Hepatocyte (in vitro differentiated cells): ENCODE measurements around the gene CYS1. TPM values are rescaled to one million over a fixed set of nuclear protein-coding genes. Genes with fewer than 3 reads are reported as not detected.

ENCODE experiments used
- DNase-seq: peaks from one replicate; pipeline ENCODE4 v3.0.0-alpha.2; 2016; ENCODE audit warnings: low spot score
- H2AFZ ChIP-seq: fragments of 200-600 bp; sonication (generic); 2 replicates; pipeline ENCODE4 v1.6.0; 2016; ENCODE audit warnings: antibody characterized with exemption, mild to moderate bottlenecking
- H3K27ac ChIP-seq: fragments of 200-600 bp; sonication (generic); 2 replicates; pipeline ENCODE4 v1.5.1; 2016; ENCODE audit warnings: mild to moderate bottlenecking
- H3K27me3 ChIP-seq: fragments of 200-600 bp; sonication (generic); 2 replicates; pipeline ENCODE4 v1.6.1; 2016
- H3K36me3 ChIP-seq: fragments of 200-600 bp; sonication (generic); replicated peaks from 2 replicates; pipeline ENCODE4 v1.5.1; 2016; ENCODE audit warnings: low read depth; ENCODE audit not compliant: insufficient read depth
- H3K4me1 ChIP-seq: fragments of 200-600 bp; sonication (generic); 2 replicates; pipeline ENCODE4 v1.5.1; 2016; ENCODE audit warnings: mild to moderate bottlenecking, moderate library complexity; ENCODE audit not compliant: insufficient read depth
- H3K4me2 ChIP-seq: fragments of 200-600 bp; sonication (generic); 2 replicates; pipeline ENCODE4 v1.6.0; 2016
- H3K4me3 ChIP-seq: fragments of 200-600 bp; sonication (generic); 2 replicates; pipeline ENCODE4 v1.5.1; 2016; ENCODE audit warnings: mild to moderate bottlenecking
- H3K79me2 ChIP-seq: fragments of 200-600 bp; sonication (generic); 2 replicates; pipeline ENCODE4 v1.6.0; 2017; ENCODE audit warnings: mild to moderate bottlenecking
- H3K9me2 ChIP-seq: fragments of 200-600 bp; sonication (generic); replicated peaks from 2 replicates; pipeline ENCODE4 v1.6.0; 2017; ENCODE audit warnings: mild to moderate bottlenecking; ENCODE audit not compliant: insufficient read depth
- H3K9me3 ChIP-seq: fragments of 200-600 bp; sonication (generic); 2 replicates; pipeline ENCODE4 v1.5.1; 2016; ENCODE audit warnings: low read depth, mild to moderate bottlenecking
- H4K20me1 ChIP-seq: fragments of 200-600 bp; sonication (generic); 2 replicates; pipeline ENCODE4 v1.6.0; 2016; ENCODE audit warnings: mild to moderate bottlenecking; ENCODE audit not compliant: insufficient read depth, poor library complexity, severe bottlenecking
- CTCF ChIP-seq: fragments of 200-600 bp; sonication (generic); IDR thresholded peaks from 2 replicates; pipeline ENCODE4 v1.5.1; 2016; ENCODE audit warnings: antibody characterized with exemption, mild to moderate bottlenecking; ENCODE audit not compliant: poor library complexity
- EZH2 ChIP-seq: fragments of 200-600 bp; sonication (generic); IDR thresholded peaks from 2 replicates; pipeline ENCODE4 v1.6.1; 2016; ENCODE audit warnings: antibody characterized with exemption, mild to moderate bottlenecking, borderline replicate concordance
- EZH2phosphoT487 ChIP-seq: fragments of 200-600 bp; sonication (generic); IDR thresholded peaks from one replicate; pipeline ENCODE4 v1.6.1; 2018; ENCODE audit warnings: antibody characterized with exemption, mild to moderate bottlenecking, low read depth, moderate library complexity; ENCODE audit not compliant: unreplicated experiment, severe bottlenecking
- WGBS: methylation state at CpG from one replicate; pipeline ENCODE4 v1.1.6; 2016; ENCODE audit warnings: low lambda C conversion rate; ENCODE audit errors: missing lambda C conversion rate; 5-methylcytosine and 5-hydroxymethylcytosine counted together
- polyA plus RNA-seq: library from polyadenylated mRNA; unstranded; fragments of >200 nt; fragmentation: Nextera tagmentation; extraction: Ambion mirVana; gene quantifications from 2 replicates; pipeline ENCODE4 v1.2.1, GENCODE V29; 2016
- total RNA-seq: library from RNA; depleted of rRNA; stranded (reverse); fragments of >200 nt; gene quantifications from 2 replicates; pipeline ENCODE4 v1.2.3, GENCODE V29; 2014

Gene CYS1
- total and polyA plus RNA-seq, 2 experiments from 2014 or later, result 2.7 to 2.9 TPM

- Histone ChIP-seq H4K20me1 (no peaks in the 10 kb centered on the region), H3K4me3 (no peak overlapping the region), H3K9me3 (no peaks in the 10 kb centered on the region), H3K4me2 (no peak overlapping the region), H3K9me2 (no peaks in the 10 kb centered on the region), H2AFZ (no peak overlapping the region), H3K36me3 (no peaks in the 10 kb centered on the region), H3K27ac (no peak overlapping the region), H3K27me3 (no peaks in the 10 kb centered on the region), H3K4me1 (peaks cover 14% of the 10 kb centered on the region), H3K79me2 (no peaks in the 10 kb centered on the region)
- no peak for DNase-seq
- WGBS, result 81% methylated on average over 9 of the region's 9 CpGs
- TF ChIP-seq EZH2, result no peak
- TF ChIP-seq CTCF, result no peak
- TF ChIP-seq EZH2phosphoT487, result no peak
Measured at GRCh38 chr2:10061221-10061925, 18.8 kb downstream of the CYS1 start.

GRCh38 chr2:10059552-10060335, 20.5 kb downstream of the CYS1 start:
- H3K4me1 ChIP-seq, result peaks cover 15% of the 10 kb centered on the region
- 93% methylated on average over 20 of the region's 20 CpGs for WGBS
- no peaks in the 10 kb centered on the region for H4K20me1 ChIP-seq
- no peaks in the 10 kb centered on the region for H3K79me2 ChIP-seq
- TF ChIP-seq EZH2phosphoT487 (no peak), EZH2 (no peak), CTCF (no peak)
- no peak overlapping the region for H2AFZ ChIP-seq
- H3K9me2 ChIP-seq, result no peaks in the 10 kb centered on the region
- H3K9me3 ChIP-seq, result no peaks in the 10 kb centered on the region
- H3K27ac ChIP-seq, result no peak overlapping the region
- DNase-seq, result no peak
- H3K4me2 ChIP-seq, result no peak overlapping the region
- peaks cover 1% of the 10 kb centered on the region for H3K36me3 ChIP-seq
- H3K27me3 ChIP-seq, result no peaks in the 10 kb centered on the region
- H3K4me3 ChIP-seq, result no peak overlapping the region

- Histone ChIP-seq H3K4me2 (no peak overlapping the region), H3K4me1 (peaks cover 15% of the 10 kb centered on the region), H3K79me2 (no peaks in the 10 kb centered on the region), H4K20me1 (no peaks in the 10 kb centered on the region), H3K9me3 (no peaks in the 10 kb centered on the region), H3K27ac (no peak overlapping the region), H3K36me3 (peaks cover 4% of the 10 kb centered on the region), H3K9me2 (no peaks in the 10 kb centered on the region), H3K4me3 (no peak overlapping the region), H2AFZ (no peak overlapping the region), H3K27me3 (no peaks in the 10 kb centered on the region)
- 92% methylated on average over 16 of the region's 17 CpGs for WGBS
- no peak for DNase-seq
- no peak for TF ChIP-seq EZH2
- no peak for TF ChIP-seq CTCF
- TF ChIP-seq EZH2phosphoT487, result no peak
Measured at GRCh38 chr2:10059016-10059351, 21.2 kb downstream of the CYS1 start.
